EL (cell line): ENCODE data around the gene LYZ.

ENCODE experiments used
- DNase-seq: peaks from one replicate; pipeline ENCODE4 v3.0.0-alpha.2; 2016

LYZ gene

DNA sequence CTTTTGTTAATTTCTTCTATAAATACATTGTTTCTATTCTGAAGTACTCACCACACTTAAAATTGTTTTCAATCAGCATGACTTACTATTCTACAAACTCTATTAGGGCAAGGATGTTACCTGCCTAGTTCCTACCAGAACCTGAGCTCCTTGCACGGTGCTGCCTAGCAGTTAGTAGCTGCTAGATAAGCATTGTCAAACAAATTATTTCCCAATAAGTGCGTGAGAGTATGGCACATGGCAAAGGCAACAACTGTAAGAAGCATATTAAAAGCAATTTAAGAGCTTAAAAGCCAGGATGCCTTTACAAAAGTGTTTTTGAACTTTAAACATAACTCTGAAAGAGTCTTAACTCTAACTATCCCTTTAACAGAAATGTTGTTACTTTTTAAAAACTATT is 8.2 kb upstream of the LYZ start:
- no peak for DNase-seq

- peak; percentile 50 for DNase-seq
Observed at GRCh38 chr12:69341328-69341727, 6.9 kb upstream of the LYZ start.

DNA sequence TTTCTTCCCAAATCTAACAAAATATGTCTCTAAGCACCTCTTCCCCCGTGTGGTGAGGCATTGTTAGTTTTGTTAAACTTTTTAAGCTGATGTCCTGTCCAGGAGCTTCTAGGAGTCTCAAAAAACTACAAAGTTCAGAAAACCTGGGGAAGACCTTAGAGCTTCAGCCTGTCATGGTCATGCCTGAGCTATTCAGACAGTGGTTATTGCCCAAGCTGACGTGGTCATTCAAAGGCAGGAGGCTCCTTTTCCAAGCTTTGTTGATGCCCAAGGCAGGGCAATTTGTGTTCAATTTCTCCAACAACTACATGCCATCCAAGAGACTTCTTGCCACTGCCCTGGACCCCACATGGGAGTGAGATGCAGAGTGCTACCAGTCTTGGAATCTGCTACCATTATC is 5.8 kb upstream of the LYZ start:
- no peak for DNase-seq

- DNase-seq, result no peak
Observed at GRCh38 chr12:69343357-69343756, 4.8 kb upstream of the LYZ start.

- DNase-seq, result no peak
Observed at GRCh38 chr12:69343885-69344612, 4.1 kb upstream of the LYZ start.

DNA sequence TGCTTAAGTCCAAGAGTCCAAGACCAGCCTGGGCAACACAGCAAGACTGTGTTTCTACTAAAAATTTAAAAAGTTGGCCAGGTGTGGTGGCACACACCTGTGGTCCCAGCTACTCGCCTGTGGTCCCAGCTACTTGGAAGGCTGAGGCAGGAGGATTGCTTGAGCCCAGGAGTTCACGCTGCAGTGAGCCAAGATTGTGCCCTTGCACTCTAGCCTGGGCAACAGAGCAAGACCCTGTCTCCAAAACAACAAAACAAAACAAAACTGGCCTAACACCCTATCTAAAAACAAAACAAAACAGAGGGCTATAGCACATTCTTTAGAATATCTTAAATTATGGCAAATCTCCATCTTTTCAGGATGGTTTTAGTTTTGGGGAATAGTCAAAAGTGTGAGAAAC is 3.1 kb upstream of the LYZ start:
- no peak for DNase-seq

DNA sequence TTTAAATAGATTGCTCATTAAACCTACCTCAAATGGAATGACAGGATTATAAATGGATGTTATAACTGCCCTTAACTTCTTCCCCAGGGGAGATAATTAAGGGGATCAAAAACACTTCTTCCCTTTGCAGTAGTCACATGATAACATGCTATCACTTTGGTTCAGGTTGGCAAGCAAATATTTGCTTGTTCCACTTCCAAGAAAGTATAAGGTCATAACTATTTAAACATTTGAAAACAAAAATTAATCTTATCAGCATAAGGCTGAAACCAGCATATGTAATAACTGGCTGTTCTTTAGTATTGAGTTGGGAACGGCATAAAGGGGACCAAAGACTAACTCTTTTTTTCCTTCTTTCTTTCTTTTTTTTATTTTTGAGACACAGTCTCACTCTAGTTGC is 2.4 kb upstream of the LYZ start:
- no peak for DNase-seq

GRCh38 chr12:69350002-69350626 is 1.9 kb downstream of the LYZ start:
- DNase-seq, result no peak

GRCh38 chr12:69350777-69351176 is 2.6 kb downstream of the LYZ start:
- DNase-seq, result no peak

- no peak for DNase-seq
Observed at GRCh38 chr12:69351462-69352236, 3.5 kb downstream of the LYZ start.

DNA sequence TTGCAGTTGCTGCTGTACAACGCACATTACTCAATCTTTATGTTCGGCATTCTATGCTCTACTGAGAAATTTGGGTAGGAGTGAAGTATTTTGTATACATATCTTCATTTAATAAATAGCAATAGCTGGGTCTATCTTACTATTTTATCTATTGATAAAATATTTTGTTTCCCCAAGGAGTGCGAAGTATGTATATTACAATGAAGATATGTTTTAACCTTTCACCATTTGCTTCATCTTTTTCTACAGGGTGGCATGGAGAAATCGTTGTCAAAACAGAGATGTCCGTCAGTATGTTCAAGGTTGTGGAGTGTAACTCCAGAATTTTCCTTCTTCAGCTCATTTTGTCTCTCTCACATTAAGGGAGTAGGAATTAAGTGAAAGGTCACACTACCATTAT is 4.7 kb downstream of the LYZ start:
- DNase-seq, result no peak

DNA sequence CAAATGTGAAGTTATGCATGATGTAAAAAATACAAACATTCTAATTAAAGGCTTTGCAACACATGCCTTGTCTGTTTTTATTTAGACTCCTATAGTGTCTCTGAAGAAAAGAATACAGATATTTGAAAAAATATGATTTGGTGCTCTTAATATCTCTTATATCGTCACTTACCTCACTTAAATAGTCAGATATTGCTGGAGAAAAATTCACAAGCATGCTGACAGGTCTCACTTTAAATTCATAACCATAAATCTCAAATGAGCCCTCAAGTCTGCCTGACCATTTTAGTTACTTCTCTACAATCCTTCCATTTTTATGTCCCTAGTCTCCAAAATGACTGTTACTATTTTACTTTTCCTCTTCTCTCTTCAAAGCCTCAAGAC is 6.0 kb downstream of the LYZ start:
- DNase-seq, result no peak

- peak; percentile 9 for DNase-seq
Observed at GRCh38 chr12:69354556-69355187, 6.5 kb downstream of the LYZ start.

- no peak for DNase-seq
Observed at GRCh38 chr12:69355363-69356028, 7.3 kb downstream of the LYZ start.

- DNase-seq, result peak; percentile 94
Observed at GRCh38 chr12:69359531-69360347, 11.6 kb downstream of the LYZ start, which contains the start of gene YEATS4. Gene YEATS4 (plus strand): TSS chr12:69359743. CDS start chr12:69359973, 230 bp downstream.

- no peak for DNase-seq
Observed at GRCh38 chr12:69360348-69360672, 12.1 kb downstream of the LYZ start.

DNA sequence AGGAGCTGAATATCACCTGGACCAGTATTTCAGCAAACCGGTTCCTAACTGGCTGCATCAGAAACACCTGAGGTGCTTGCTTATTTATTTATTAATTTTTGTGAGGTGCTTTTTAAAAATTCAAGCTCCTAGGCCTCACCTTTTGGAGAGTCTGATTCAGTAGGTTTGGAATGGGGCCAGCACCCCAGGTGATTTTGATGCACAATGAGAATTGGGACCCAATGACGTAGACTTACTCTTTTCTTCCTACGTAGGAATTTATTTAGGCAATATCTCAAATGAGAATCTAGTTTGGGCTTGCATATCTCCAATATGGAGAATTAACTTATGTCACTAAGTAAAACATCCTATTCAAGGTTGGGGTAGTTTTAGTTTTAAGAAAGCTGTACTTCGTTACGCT is 18.6 kb downstream of the LYZ start:
- no peak for DNase-seq

DNA sequence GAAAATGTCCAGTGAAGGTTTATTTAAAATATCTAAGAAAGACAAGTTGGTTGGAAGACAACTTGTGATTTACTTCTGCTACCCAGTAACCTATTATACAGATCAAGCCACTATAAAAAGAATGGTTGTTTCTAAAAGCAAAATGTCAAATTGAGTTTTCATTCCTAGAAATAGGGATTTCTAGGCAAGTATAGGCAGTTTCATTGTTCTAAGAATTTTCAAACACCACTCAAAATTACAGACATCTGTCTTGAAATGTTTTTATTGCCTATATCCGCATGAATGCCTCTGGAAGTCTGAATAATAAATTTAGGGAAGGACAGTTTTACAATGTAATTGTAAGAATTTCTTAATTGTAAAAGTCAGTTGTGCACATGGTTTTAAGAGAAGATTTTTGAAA is 20.0 kb downstream of the LYZ start:
- no peak for DNase-seq

DNA sequence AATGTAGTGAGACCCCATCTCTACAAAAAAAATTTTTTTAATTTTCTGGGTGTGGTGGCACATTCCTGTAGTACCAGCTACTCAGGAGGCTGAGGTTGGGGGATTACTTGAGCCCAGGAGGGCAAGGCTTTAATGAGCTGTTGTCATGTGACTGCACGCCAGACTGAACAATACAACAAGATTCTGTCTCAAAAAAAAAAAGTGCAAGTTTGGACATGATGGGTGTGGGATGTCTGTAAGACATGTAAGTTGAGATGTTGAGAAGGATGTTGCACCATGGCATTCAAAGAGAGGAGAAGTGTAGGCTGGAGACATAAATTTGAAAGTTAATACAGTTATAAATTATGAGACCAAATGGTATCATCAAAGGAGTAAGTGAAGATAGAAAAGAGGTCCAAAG is 34.9 kb downstream of the LYZ start:
- no peak for DNase-seq

DNA sequence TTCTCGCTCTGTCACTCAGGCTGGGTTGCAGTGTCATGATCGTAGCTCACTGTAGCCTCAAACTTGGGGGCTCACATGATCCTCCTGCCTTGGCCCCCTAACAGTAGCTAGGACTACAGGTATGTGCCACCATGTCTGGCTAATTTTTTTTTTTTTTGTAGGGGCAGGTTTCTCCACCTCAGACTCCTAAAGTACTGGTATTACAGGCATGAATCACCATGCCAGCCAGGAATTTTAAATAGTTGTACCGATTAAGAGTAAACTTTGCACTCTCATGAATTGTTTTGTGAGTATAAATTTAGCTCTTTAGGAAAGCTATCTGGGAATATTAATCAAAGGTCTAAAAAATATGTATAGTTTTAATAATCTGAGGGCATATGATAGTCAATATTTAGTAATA is 36.9 kb downstream of the LYZ start:
- DNase-seq, result no peak

- DNase-seq, result no peak
Observed at GRCh38 chr12:69386921-69387320, 38.7 kb downstream of the LYZ start.

GRCh38 chr12:69388371-69388770 is 40.2 kb downstream of the LYZ start:
- peak; percentile 62 for DNase-seq
